ENCODE results near the gene SERPINB8.

DNA sequence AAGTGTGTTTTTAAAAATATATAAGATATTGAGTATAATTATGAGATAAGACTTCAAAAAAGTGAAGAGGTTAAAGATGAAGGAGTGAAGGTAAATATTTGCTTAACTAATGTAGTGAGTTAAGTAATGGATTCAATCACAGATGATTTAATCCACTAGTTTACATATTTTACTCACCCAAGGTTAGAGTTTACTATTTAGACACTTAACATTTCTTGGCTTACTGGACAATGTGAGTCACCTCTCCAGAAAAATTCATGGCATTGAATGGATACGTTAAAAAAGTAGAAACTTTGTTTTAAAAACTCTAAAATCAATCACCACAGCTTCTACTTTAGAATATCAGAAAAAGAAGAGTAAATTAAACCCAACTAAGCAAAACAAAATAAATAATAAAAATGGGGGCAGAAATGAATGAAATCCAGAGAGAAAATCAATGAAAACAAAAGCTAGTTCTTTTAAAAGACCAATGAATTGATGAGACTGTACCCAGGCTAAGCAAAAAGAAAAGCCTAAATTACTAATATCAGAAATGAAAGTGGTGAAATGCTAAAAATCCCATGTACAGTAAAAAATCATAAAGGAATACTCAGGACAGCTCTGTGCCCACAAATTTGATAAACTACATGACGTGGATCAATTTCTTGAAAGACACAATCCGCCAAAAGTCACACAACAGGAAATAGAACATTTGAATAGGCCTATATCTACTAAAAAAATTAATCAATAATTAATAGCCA is 22.7 kb upstream of the SERPINB8 start:
- TF ChIP-seq, protein P1, sequence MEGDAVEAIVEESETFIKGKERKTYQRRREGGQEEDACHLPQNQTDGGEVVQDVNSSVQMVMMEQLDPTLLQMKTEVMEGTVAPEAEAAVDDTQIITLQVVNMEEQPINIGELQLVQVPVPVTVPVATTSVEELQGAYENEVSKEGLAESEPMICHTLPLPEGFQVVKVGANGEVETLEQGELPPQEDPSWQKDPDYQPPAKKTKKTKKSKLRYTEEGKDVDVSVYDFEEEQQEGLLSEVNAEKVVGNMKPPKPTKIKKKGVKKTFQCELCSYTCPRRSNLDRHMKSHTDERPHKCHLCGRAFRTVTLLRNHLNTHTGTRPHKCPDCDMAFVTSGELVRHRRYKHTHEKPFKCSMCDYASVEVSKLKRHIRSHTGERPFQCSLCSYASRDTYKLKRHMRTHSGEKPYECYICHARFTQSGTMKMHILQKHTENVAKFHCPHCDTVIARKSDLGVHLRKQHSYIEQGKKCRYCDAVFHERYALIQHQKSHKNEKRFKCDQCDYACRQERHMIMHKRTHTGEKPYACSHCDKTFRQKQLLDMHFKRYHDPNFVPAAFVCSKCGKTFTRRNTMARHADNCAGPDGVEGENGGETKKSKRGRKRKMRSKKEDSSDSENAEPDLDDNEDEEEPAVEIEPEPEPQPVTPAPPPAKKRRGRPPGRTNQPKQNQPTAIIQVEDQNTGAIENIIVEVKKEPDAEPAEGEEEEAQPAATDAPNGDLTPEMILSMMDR (IDR thresholded peaks at IDR 0.05) = no peak
- no peak for TF ChIP-seq POLR2AphosphoS5 (IDR thresholded peaks at IDR 0.05)
- no peak for TF ChIP-seq POLR2A (IDR thresholded peaks at IDR 0.05)
